Activated naive CD8-positive, alpha-beta T cell treated with anti-CD3 and anti-CD28 coated beads for 36 hours (primary cell): ENCODE data around the gene AMBRA1. TPM values are rescaled to one million over a fixed set of nuclear protein-coding genes. Genes with fewer than 3 reads are reported as not detected.

Experiments
- DNase-seq: peaks from one replicate; pipeline ENCODE4 v3.0.0; 2021
- H3K27ac Mint-ChIP-seq: one replicate; pipeline ENCODE4 v1.8.0; 2022; ENCODE audit warnings: mild to moderate bottlenecking, moderate library complexity, mixed read lengths
- H3K27me3 Mint-ChIP-seq: one replicate; pipeline ENCODE4 v1.8.0; 2022; ENCODE audit warnings: mild to moderate bottlenecking, mixed read lengths
- H3K36me3 Mint-ChIP-seq: one replicate; pipeline ENCODE4 v1.8.0; 2021; ENCODE audit warnings: mild to moderate bottlenecking, mixed read lengths
- H3K4me1 Mint-ChIP-seq: one replicate; pipeline ENCODE4 v1.8.0; 2021; ENCODE audit warnings: mixed read lengths
- H3K4me3 Mint-ChIP-seq: one replicate; pipeline ENCODE4 v1.8.0; 2022; ENCODE audit warnings: mild to moderate bottlenecking, moderate library complexity, mixed read lengths
- H3K9me3 Mint-ChIP-seq: one replicate; pipeline ENCODE4 v1.8.0; 2022; ENCODE audit warnings: mixed read lengths
- total RNA-seq, 2 experiments: library from RNA; stranded (reverse); gene quantifications; one replicate each; pipeline ENCODE4 v1.2.3, GENCODE V29; 2021

AMBRA1 gene
- total RNA-seq, 2 experiments from 2014 or later, result 24.6 to 27.2 TPM

- Mint-ChIP-seq H3K4me1 (peaks cover 27% of the 10 kb centered on the region), H3K36me3 (no peaks in the 10 kb centered on the region), H3K27ac (no peak overlapping the region), H3K9me3 (no peaks in the 10 kb centered on the region), H3K4me3 (no peak overlapping the region), H3K27me3 (no peaks in the 10 kb centered on the region)
- no peak for DNase-seq
Measured at GRCh38 chr11:46472662-46472994, 121.2 kb downstream of the AMBRA1 start.

DNA sequence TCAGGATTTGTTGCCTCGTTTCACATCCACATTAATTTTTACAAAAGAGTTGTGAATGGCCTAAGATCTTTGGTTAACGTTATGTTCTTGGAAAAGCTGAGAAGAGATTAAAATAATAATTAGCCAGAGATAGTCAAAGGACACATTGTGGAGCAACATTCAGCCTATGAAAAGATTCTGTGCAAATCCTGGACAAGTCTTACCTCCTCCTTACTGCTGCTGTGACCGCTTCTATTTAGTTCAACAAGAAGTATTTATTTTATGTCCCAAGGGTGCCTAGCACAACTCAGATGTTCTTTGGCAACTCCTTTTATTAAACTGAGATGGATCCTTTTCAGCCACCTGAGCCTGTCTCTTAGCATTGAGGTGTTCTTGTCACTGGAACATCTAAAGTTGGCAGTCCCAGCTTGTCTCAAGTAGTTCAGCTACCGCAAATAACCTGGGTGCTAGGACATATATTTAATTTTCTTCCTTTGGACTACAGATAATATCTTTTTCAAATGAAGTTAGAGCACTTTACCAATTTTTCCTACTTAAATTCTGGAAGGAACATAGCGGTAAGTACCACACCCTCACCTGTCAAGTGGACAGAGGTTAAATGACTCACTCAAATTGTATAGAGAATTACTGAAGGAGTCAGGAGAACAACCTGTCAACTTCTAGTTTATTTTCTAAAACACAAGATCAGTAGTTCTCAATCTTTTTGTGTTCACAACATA lies 121.7 kb downstream of the AMBRA1 start:
- Mint-ChIP-seq H3K4me3 (no peak overlapping the region), H3K36me3 (no peaks in the 10 kb centered on the region), H3K9me3 (no peaks in the 10 kb centered on the region), H3K27ac (no peak overlapping the region), H3K4me1 (peaks cover 27% of the 10 kb centered on the region), H3K27me3 (no peaks in the 10 kb centered on the region)
- no peak for DNase-seq

DNA sequence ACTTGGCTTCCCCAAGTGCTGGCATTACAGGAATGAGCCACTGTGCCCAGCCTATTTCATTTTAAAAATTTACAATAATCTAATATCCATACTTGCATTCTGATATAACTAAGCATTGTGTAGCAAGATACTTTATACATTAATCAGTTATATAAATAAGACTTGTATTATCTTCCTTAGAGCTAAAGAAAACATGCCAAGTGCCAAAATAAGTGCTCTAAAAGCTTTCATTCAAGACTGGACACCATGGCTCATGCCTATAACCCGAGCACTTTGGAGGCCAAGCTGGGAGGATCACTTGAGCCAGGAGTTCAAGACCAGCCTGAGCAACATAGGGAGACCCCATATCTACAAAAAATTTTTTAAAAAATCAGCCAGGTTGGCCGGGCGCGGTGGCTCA lies 123.9 kb downstream of the AMBRA1 start:
- H3K4me1 Mint-ChIP-seq, result peaks cover 18% of the 10 kb centered on the region
- no peaks in the 10 kb centered on the region for H3K27me3 Mint-ChIP-seq
- no peak overlapping the region for H3K27ac Mint-ChIP-seq
- no peaks in the 10 kb centered on the region for H3K9me3 Mint-ChIP-seq
- no peak for DNase-seq
- H3K36me3 Mint-ChIP-seq, result no peaks in the 10 kb centered on the region
- H3K4me3 Mint-ChIP-seq, result no peak overlapping the region

- Mint-ChIP-seq H3K9me3 (no peaks in the 10 kb centered on the region), H3K36me3 (no peaks in the 10 kb centered on the region), H3K27me3 (no peaks in the 10 kb centered on the region), H3K27ac (no peak overlapping the region), H3K4me3 (no peak overlapping the region), H3K4me1 (peaks cover 3% of the 10 kb centered on the region)
- no peak for DNase-seq
Measured at GRCh38 chr11:46465683-46466082, 128.1 kb downstream of the AMBRA1 start.

GRCh38 chr11:46463701-46464421 lies 130.0 kb downstream of the AMBRA1 start:
- no peaks in the 10 kb centered on the region for H3K36me3 Mint-ChIP-seq
- H3K4me1 Mint-ChIP-seq, result peaks cover 3% of the 10 kb centered on the region
- DNase-seq, result no peak
- H3K27ac Mint-ChIP-seq, result no peak overlapping the region
- H3K4me3 Mint-ChIP-seq, result no peak overlapping the region
- no peaks in the 10 kb centered on the region for H3K9me3 Mint-ChIP-seq
- no peaks in the 10 kb centered on the region for H3K27me3 Mint-ChIP-seq

DNA sequence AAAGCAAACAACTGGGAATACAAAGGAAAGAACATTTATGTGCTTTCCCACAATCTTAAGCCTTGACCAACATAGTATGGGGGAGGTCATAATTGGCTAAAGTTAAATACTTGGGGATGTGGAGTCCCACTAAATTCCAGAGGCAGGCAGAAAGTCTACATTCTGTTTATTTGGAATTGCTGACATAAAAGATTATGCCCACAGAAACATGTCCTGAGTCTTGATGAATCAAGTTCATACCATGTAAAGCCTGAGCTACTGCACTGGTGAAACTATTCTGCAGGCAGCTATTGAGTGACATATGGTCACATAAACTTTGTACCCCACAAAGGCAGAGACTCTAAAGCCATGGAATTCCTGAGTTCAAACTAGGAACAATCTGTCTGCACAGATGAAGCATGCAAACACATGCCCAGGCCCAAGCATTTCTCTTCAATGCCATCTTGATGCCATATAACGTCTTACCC lies 132.3 kb downstream of the AMBRA1 start:
- no peaks in the 10 kb centered on the region for H3K9me3 Mint-ChIP-seq
- H3K27ac Mint-ChIP-seq, result no peak overlapping the region
- no peaks in the 10 kb centered on the region for H3K36me3 Mint-ChIP-seq
- no peak for DNase-seq
- H3K4me1 Mint-ChIP-seq, result peaks cover 7% of the 10 kb centered on the region
- H3K27me3 Mint-ChIP-seq, result no peaks in the 10 kb centered on the region
- H3K4me3 Mint-ChIP-seq, result no peak overlapping the region

DNA sequence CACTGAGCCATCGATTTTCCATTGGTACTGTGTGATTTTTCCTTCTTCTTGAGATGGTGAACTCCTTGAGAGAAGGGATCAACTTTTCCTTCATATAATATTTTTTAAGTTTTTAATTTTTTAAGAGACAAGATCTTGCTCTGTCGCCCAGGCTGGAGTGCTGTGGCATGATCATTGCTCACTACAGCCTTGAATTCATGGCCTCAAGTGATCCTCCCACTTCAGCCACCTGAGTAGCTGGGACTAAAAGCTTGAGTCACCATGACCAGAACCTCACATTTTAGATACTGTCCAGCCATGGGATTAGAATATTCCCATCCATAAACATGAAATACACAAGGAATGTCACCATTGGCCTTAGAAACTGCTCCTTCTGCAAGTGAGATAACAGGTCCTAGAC lies 135.3 kb downstream of the AMBRA1 start:
- peaks cover 11% of the 10 kb centered on the region for H3K4me1 Mint-ChIP-seq
- no peak overlapping the region for H3K4me3 Mint-ChIP-seq
- H3K9me3 Mint-ChIP-seq, result no peaks in the 10 kb centered on the region
- H3K27ac Mint-ChIP-seq, result no peak overlapping the region
- no peak for DNase-seq
- H3K27me3 Mint-ChIP-seq, result no peaks in the 10 kb centered on the region
- H3K36me3 Mint-ChIP-seq, result peaks cover 8% of the 10 kb centered on the region

GRCh38 chr11:46457659-46458424 lies 136.0 kb downstream of the AMBRA1 start:
- Mint-ChIP-seq H3K27me3 (no peaks in the 10 kb centered on the region), H3K36me3 (peaks cover 8% of the 10 kb centered on the region), H3K9me3 (no peaks in the 10 kb centered on the region), H3K4me1 (peaks cover 11% of the 10 kb centered on the region), H3K27ac (no peak overlapping the region), H3K4me3 (no peak overlapping the region)
- no peak for DNase-seq

DNA sequence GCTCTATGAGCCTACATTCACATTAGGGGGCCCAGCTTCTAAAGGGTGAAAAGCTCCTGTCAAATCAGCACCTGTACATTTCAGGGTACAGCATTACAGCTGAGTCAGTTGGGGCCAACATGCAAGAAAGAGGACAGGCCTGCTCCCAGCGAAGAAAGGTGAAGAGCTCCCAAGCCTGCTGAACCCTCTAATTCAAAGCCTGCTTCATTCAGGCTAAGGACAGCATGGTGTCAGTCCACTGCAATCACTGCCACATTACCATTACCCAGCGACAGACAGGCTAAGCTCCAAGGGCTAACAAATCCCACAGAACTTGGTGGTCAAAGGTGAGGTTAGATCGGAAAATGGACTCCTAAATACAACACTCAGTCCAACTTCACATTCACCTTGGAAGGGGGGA lies 136.8 kb downstream of the AMBRA1 start:
- no peaks in the 10 kb centered on the region for H3K9me3 Mint-ChIP-seq
- no peak for DNase-seq
- peaks cover 11% of the 10 kb centered on the region for H3K4me1 Mint-ChIP-seq
- no peak overlapping the region for H3K27ac Mint-ChIP-seq
- no peak overlapping the region for H3K4me3 Mint-ChIP-seq
- peaks cover 8% of the 10 kb centered on the region for H3K36me3 Mint-ChIP-seq
- H3K27me3 Mint-ChIP-seq, result no peaks in the 10 kb centered on the region

- H3K9me3 Mint-ChIP-seq, result no peaks in the 10 kb centered on the region
- H3K4me1 Mint-ChIP-seq, result peaks cover 11% of the 10 kb centered on the region
- H3K36me3 Mint-ChIP-seq, result peaks cover 8% of the 10 kb centered on the region
- H3K27me3 Mint-ChIP-seq, result no peaks in the 10 kb centered on the region
- no peak overlapping the region for H3K27ac Mint-ChIP-seq
- no peak overlapping the region for H3K4me3 Mint-ChIP-seq
- DNase-seq, result no peak
Measured at GRCh38 chr11:46456269-46457001, 137.4 kb downstream of the AMBRA1 start.

DNA sequence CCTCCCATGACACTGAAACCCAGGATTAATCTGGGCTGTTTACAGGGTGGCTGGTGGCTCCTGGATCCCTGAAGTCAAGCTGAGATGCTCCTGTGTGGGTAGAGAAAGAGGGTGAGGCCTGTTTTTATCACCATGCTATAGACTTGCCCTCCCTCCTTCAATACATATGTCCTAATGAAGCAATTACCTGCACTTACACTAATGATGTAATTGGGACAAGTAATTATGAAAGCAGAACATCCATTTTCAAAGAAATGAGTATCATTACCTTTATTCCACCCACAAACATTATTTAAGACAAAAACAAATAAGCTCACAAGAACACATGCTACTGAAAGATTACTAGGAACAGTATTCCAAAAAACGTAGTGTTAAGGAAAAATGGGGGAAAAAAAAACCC lies 138.0 kb downstream of the AMBRA1 start:
- Mint-ChIP-seq H3K27ac (no peak overlapping the region), H3K36me3 (peaks cover 8% of the 10 kb centered on the region), H3K27me3 (no peaks in the 10 kb centered on the region), H3K9me3 (no peaks in the 10 kb centered on the region), H3K4me1 (peaks cover 11% of the 10 kb centered on the region), H3K4me3 (no peak overlapping the region)
- DNase-seq, result no peak

- no peak overlapping the region for H3K4me3 Mint-ChIP-seq
- H3K9me3 Mint-ChIP-seq, result no peaks in the 10 kb centered on the region
- H3K36me3 Mint-ChIP-seq, result peaks cover 8% of the 10 kb centered on the region
- no peak for DNase-seq
- H3K4me1 Mint-ChIP-seq, result peaks cover 16% of the 10 kb centered on the region
- no peak overlapping the region for H3K27ac Mint-ChIP-seq
- H3K27me3 Mint-ChIP-seq, result no peaks in the 10 kb centered on the region
Measured at GRCh38 chr11:46452918-46453517, 140.8 kb downstream of the AMBRA1 start.

DNA sequence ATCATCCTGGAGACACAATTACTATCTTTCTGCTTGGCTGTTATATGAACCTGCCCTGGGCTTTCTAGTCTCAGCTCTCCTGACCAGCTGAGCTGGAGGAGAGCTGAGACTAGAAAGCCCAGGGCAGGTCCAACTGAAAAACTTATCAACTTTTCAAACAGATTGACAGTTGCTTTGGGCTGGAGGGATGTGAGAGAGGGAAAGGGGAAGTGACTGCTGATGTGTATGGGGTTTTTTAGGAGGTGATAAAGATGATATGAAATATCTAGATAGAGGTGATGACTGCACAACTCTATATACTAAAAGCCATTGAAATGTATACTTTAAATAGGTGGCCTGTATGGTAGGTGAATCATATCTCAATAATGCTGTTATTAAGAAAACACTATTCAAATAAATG lies 142.1 kb downstream of the AMBRA1 start:
- DNase-seq, result no peak
- H3K36me3 Mint-ChIP-seq, result peaks cover 8% of the 10 kb centered on the region
- no peak overlapping the region for H3K27ac Mint-ChIP-seq
- H3K4me3 Mint-ChIP-seq, result no peak overlapping the region
- H3K9me3 Mint-ChIP-seq, result no peaks in the 10 kb centered on the region
- H3K27me3 Mint-ChIP-seq, result no peaks in the 10 kb centered on the region
- peaks cover 12% of the 10 kb centered on the region for H3K4me1 Mint-ChIP-seq

GRCh38 chr11:46450846-46451477 lies 142.9 kb downstream of the AMBRA1 start:
- DNase-seq, result no peak
- no peaks in the 10 kb centered on the region for H3K27me3 Mint-ChIP-seq
- no peaks in the 10 kb centered on the region for H3K9me3 Mint-ChIP-seq
- H3K4me3 Mint-ChIP-seq, result no peak overlapping the region
- H3K36me3 Mint-ChIP-seq, result peaks cover 8% of the 10 kb centered on the region
- peaks cover 10% of the 10 kb centered on the region for H3K4me1 Mint-ChIP-seq
- no peak overlapping the region for H3K27ac Mint-ChIP-seq
